HCT116 (cell line): ENCODE measurements around the gene EEPD1. TPM values are rescaled to one million over a fixed set of nuclear protein-coding genes. Genes with fewer than 3 reads are reported as not detected.

Experiments used
- ATAC-seq: fragments of 200-7000 bp; cut with Tn5 transposase; 2 replicates; pipeline ENCODE4 v1.9.1; 2020; ENCODE audit warnings: mild to moderate bottlenecking, moderate library complexity
- Bru-seq: library from RNA; stranded (reverse); fragments of 400-500 nt; gene quantifications from one replicate; lab custom pipeline; 2021; lab: Mats Ljungman, UMichigan
- BruChase-seq, 2 experiments: library from RNA; stranded (reverse); fragments of 400-500 nt; gene quantifications; one replicate each; lab custom pipeline; 2021; lab: Mats Ljungman, UMichigan
- BruUV-seq: library from RNA; stranded (reverse); fragments of 400-500 nt; replicated peaks from 2 replicates; lab custom pipeline; 2021; lab: Mats Ljungman, UMichigan
- CTCF ChIA-PET: fragments of 300-600 bp; sonication (Branson Sonifier 250); formaldehyde crosslinking; loops from one replicate; lab custom pipeline; 2021; ENCODE audit warnings: antibody characterized with exemption; lab: Charles Lee
- POLR2A ChIA-PET: fragments of 300-600, 350-600 bp; sonication (Branson Sonifier 250); formaldehyde crosslinking; loops from one replicate; lab custom pipeline; 2021; ENCODE audit warnings: antibody characterized with exemption; lab: Charles Lee
- RAD21 ChIA-PET, 2 experiments: fragments of 300-600 bp; sonication (Branson Sonifier 250); formaldehyde crosslinking; loops; one replicate each; lab custom pipeline; 2023; ENCODE audit warnings: low total read pairs in 2 of 2; ENCODE audit not compliant: uncharacterized antibody in 2 of 2, unreplicated experiment in 2 of 2, low non-redundant PET in 1 of 2; lab: Charles Lee
- DNase-seq: peaks from one replicate; pipeline ENCODE4 v3.0.0-alpha.2; 2010; ENCODE audit warnings: low read depth, low spot score
- H2AFZ ChIP-seq: fragments of 200-600 bp; shearing (Covaris generic), sonication (generic); 2 replicates; pipeline ENCODE4 v1.6.1; 2017; ENCODE audit warnings: low read depth, mixed run types, mixed read lengths, antibody characterized with exemption, low read length; ENCODE audit not compliant: poor library complexity, severe bottlenecking
- H3K27ac ChIP-seq: 2 replicates; pipeline ENCODE4 v1.5.1; 2012; ENCODE audit warnings: low read depth, low read length
- H3K27me3 ChIP-seq: fragments of 200-600 bp; sonication (generic); 2 replicates; pipeline ENCODE4 v1.6.1; 2016; ENCODE audit warnings: mixed run types, low read length, mixed read lengths; ENCODE audit not compliant: insufficient read depth
- H3K36me3 ChIP-seq, 2 experiments: fragments of 200-500 bp in 1 of 2; fragments of 200-600 bp in 1 of 2; sonication (Bioruptor generic) in 1 of 2; sonication (generic) in 1 of 2; 2 replicates each; pipeline versions ENCODE4 v1.5.1 to v1.6.1; 2014 to 2016; ENCODE audit warnings: low read length in 2 of 2, inconsistent platforms in 1 of 2, mixed read lengths in 1 of 2, mixed run types in 1 of 2; ENCODE audit not compliant: insufficient read depth in 2 of 2, control insufficient read depth in 1 of 2
- H3K4me1 ChIP-seq, 2 experiments: fragments of 200-600 bp in 1 of 2; sonication (generic) in 1 of 2; 2 replicates each; pipeline versions ENCODE4 v1.5.1 to v1.6.1; 2012 to 2017; ENCODE audit warnings: low read length in 2 of 2, inconsistent platforms in 1 of 2, mild to moderate bottlenecking in 1 of 2, mixed read lengths in 1 of 2, mixed run types in 1 of 2, moderate library complexity in 1 of 2; ENCODE audit not compliant: insufficient read depth in 2 of 2, control insufficient read depth in 1 of 2
- H3K4me2 ChIP-seq: fragments of 200-600 bp; sonication (generic); 2 replicates; pipeline ENCODE4 v1.6.1; 2017; ENCODE audit warnings: mixed run types, low read length, mixed read lengths
- H3K4me3 ChIP-seq, 2 experiments: fragments of 200-600 bp in 1 of 2; sonication (generic) in 1 of 2; replicated peaks in 1 of 2; 2 replicates each; pipeline ENCODE4 v1.5.1; 2011 to 2016; ENCODE audit warnings: low read length in 2 of 2, control low read depth in 1 of 2, low read depth in 1 of 2, mild to moderate bottlenecking in 1 of 2, mixed read lengths in 1 of 2, mixed run types in 1 of 2
- H3K79me2 ChIP-seq: fragments of 200-600 bp; sonication (generic); 2 replicates; pipeline ENCODE4 v1.6.1; 2017; ENCODE audit warnings: mild to moderate bottlenecking, mixed run types, low read length, moderate library complexity, mixed read lengths; ENCODE audit not compliant: insufficient read depth
- H3K9ac ChIP-seq: fragments of 200-600 bp; sonication (generic); 2 replicates; pipeline ENCODE4 v1.6.1; 2016; ENCODE audit warnings: low read length, mixed read lengths
- H3K9me2 ChIP-seq: fragments of 200-600 bp; sonication (generic), shearing (Covaris generic); 2 replicates; pipeline ENCODE4 v1.6.1; 2017; ENCODE audit warnings: mixed run types, mild to moderate bottlenecking, moderate library complexity; ENCODE audit not compliant: insufficient read depth
- H3K9me3 ChIP-seq, 2 experiments: fragments of 200-500 bp in 1 of 2; fragments of 200-600 bp in 1 of 2; sonication (Bioruptor generic) in 1 of 2; sonication (generic) in 1 of 2; 2 replicates each; pipeline ENCODE4 v1.6.1; 2014 to 2017; ENCODE audit warnings: low read length in 2 of 2, mixed read lengths in 2 of 2, inconsistent platforms in 1 of 2, low read depth in 1 of 2, mild to moderate bottlenecking in 1 of 2, mixed run types in 1 of 2, moderate library complexity in 1 of 2; ENCODE audit not compliant: control insufficient read depth in 1 of 2, insufficient read depth in 1 of 2
- H4K20me1 ChIP-seq: fragments of 200-600 bp; sonication (generic), shearing (Covaris generic); 2 replicates; pipeline ENCODE4 v1.6.1; 2017; ENCODE audit warnings: mixed run types, mild to moderate bottlenecking, moderate library complexity; ENCODE audit not compliant: insufficient read depth
- CBX3 ChIP-seq: IDR thresholded peaks from 2 replicates; pipeline ENCODE4 v1.6.1; 2012; ENCODE audit warnings: low read depth
- CEBPB ChIP-seq: IDR thresholded peaks from 2 replicates; pipeline ENCODE4 v1.6.1; 2012; ENCODE audit warnings: low read depth
- CTCF ChIP-seq, 3 experiments: fragments of 200-600 bp in 1 of 3; sonication (generic) in 1 of 3; IDR thresholded peaks in 2 of 3; conservative IDR thresholded peaks in 1 of 3; 2 replicates each; pipeline ENCODE4 v1.5.1; 2012 to 2017; ENCODE audit warnings: low read depth in 2 of 3, low read length in 2 of 3, antibody characterized with exemption in 1 of 3, borderline replicate concordance in 1 of 3, control low read depth in 1 of 3, mild to moderate bottlenecking in 1 of 3, mixed read lengths in 1 of 3, mixed run types in 1 of 3, moderate library complexity in 1 of 3; ENCODE audit not compliant: insufficient read depth in 1 of 3
- EGR1 ChIP-seq: IDR thresholded peaks from 2 replicates; pipeline ENCODE4 v1.6.1; 2012; ENCODE audit warnings: low read depth
- EZH2phosphoT487 ChIP-seq: fragments of 200-600 bp; IDR thresholded peaks from 2 replicates; pipeline ENCODE4 v1.6.1; 2018; ENCODE audit warnings: antibody characterized with exemption, borderline replicate concordance
- FOSL1 ChIP-seq: IDR thresholded peaks from 2 replicates; pipeline ENCODE4 v1.6.1; 2012; ENCODE audit warnings: low read depth
- JUND ChIP-seq: IDR thresholded peaks from 2 replicates; pipeline ENCODE4 v1.6.1; 2012
- MAX ChIP-seq: IDR thresholded peaks from 2 replicates; pipeline ENCODE4 v1.6.1; 2012
- POLR2A ChIP-seq: IDR thresholded peaks from 2 replicates; pipeline ENCODE4 v1.7.0; 2011; ENCODE audit warnings: borderline replicate concordance; ENCODE audit not compliant: insufficient read depth, insufficient read length; ENCODE audit errors: extremely low read depth
- POLR2AphosphoS5 ChIP-seq: IDR thresholded peaks from 2 replicates; pipeline ENCODE4 v1.6.1; 2011; ENCODE audit warnings: mild to moderate bottlenecking, low read depth, low read length, moderate library complexity
- RAD21 ChIP-seq: IDR thresholded peaks from 2 replicates; pipeline ENCODE4 v1.6.1; 2012; ENCODE audit warnings: low read depth, mild to moderate bottlenecking
- TCF7L2 ChIP-seq: IDR thresholded peaks from 2 replicates; pipeline ENCODE4 v1.7.0; 2011; ENCODE audit warnings: borderline replicate concordance, inconsistent platforms; ENCODE audit not compliant: insufficient read depth, insufficient read length; ENCODE audit errors: extremely low read depth
- YY1 ChIP-seq: IDR thresholded peaks from 2 replicates; pipeline ENCODE4 v1.6.1; 2011; ENCODE audit warnings: low read length, low read depth, moderate library complexity, mild to moderate bottlenecking; ENCODE audit not compliant: insufficient replicate concordance; ENCODE audit errors: extremely low read depth
- ZFX ChIP-seq: fragments of 450-650 bp; IDR thresholded peaks from 2 replicates; pipeline ENCODE4 v1.6.1; 2017
- intact Hi-C: fragments of 100-400 bp; cut with micrococcal nuclease; formaldehyde crosslinking; loops from 2 replicates; pipeline ENCODE4 v1.10.0; 2022
- long read RNA-seq: library from polyadenylated mRNA; unstranded; transcript quantifications from one replicate; pipeline ENCODE4 v2.0.0, GENCODE V29; 2021; ENCODE audit not compliant: unreplicated experiment
- polyA plus RNA-seq: library from polyadenylated mRNA; unstranded; fragments of >200 nt; gene quantifications from 2 replicates; pipeline ENCODE4 v1.2.1, GENCODE V29; 2012; ENCODE audit warnings: missing spikeins
- total RNA-seq: library from RNA; stranded (reverse); gene quantifications from one replicate; pipeline ENCODE4 v1.2.1, GENCODE V29; 2021; ENCODE audit not compliant: unreplicated experiment
- TF ChIP-seq, protein P1 (sequence below): IDR thresholded peaks from 2 replicates; pipeline ENCODE4 v1.6.1; 2012; ENCODE audit warnings: low read depth
- TF ChIP-seq, protein P2 (sequence below): IDR thresholded peaks from 2 replicates; pipeline ENCODE4 v1.6.1; 2011; ENCODE audit warnings: mild to moderate bottlenecking, low read length, moderate library complexity; ENCODE audit not compliant: insufficient replicate concordance; ENCODE audit errors: extremely low read depth
- TF ChIP-seq, protein P3 (sequence below): IDR thresholded peaks from 2 replicates; pipeline ENCODE4 v1.6.1; 2012

The EEPD1 gene
- total RNA-seq = 4.2 TPM
- 4.2 and 4.3 TPM in 2 replicates for polyA plus RNA-seq
- Bru-seq, nascent RNA = percentile 47 among the genes with signal in this experiment
- BruChase-seq, experiment 1, labeled RNA remaining after a 6-hour chase = percentile 47 among the genes with signal in this experiment
- BruChase-seq, experiment 2, labeled RNA remaining after a 2-hour chase = percentile 53 among the genes with signal in this experiment
- long read RNA-seq, full-length matches to known transcripts = 9 of 12 reads
- long read RNA-seq, partial matches to known transcripts = 0 of 12 reads
- long read RNA-seq, other reads (novel, unspliced or antisense) = 3 of 12 reads

GRCh38 chr7:36152756-36153570 lies at the start of gene EEPD1:
Gene EEPD1, plus strand, starts transcription at chr7:36153254. Its CDS starts 1,071 bp downstream, at chr7:36154325.
- peak within 1 kb of the TSS; percentile 63 to 83 for H3K4me3 ChIP-seq
- no peaks in the 10 kb centered on the region for H4K20me1 ChIP-seq
- H3K27me3 ChIP-seq = no peaks in the 10 kb centered on the region
- peak within 1 kb of the TSS; percentile 97 for H3K4me2 ChIP-seq
- no peaks in the 10 kb centered on the region for H3K9me2 ChIP-seq
- peak within 1 kb of the TSS; percentile 54; the same call in 1 of the 2 replicates for H3K27ac ChIP-seq
- ATAC-seq = peak; percentile 97
- H3K9me3 ChIP-seq = no peaks in the 10 kb centered on the region
- H3K4me1 ChIP-seq = peaks cover 8 to 21% of the 10 kb centered on the region in 2 experiments
- DNase-seq = peak; percentile 97
- peak within 1 kb of the TSS; percentile 80 for H3K9ac ChIP-seq
- ChIA-PET CTCF (no interaction called here), RAD21 (no interaction called here), POLR2A (no interaction called here)
- no TSS peak for BruUV-seq
- no peaks in the 10 kb centered on the region for H3K36me3 ChIP-seq
- no peaks in the 10 kb centered on the region for H3K79me2 ChIP-seq
- H2AFZ ChIP-seq = no peak within 1 kb of the TSS
- intact Hi-C loops = no loop called here
- TF ChIP-seq, protein P1, sequence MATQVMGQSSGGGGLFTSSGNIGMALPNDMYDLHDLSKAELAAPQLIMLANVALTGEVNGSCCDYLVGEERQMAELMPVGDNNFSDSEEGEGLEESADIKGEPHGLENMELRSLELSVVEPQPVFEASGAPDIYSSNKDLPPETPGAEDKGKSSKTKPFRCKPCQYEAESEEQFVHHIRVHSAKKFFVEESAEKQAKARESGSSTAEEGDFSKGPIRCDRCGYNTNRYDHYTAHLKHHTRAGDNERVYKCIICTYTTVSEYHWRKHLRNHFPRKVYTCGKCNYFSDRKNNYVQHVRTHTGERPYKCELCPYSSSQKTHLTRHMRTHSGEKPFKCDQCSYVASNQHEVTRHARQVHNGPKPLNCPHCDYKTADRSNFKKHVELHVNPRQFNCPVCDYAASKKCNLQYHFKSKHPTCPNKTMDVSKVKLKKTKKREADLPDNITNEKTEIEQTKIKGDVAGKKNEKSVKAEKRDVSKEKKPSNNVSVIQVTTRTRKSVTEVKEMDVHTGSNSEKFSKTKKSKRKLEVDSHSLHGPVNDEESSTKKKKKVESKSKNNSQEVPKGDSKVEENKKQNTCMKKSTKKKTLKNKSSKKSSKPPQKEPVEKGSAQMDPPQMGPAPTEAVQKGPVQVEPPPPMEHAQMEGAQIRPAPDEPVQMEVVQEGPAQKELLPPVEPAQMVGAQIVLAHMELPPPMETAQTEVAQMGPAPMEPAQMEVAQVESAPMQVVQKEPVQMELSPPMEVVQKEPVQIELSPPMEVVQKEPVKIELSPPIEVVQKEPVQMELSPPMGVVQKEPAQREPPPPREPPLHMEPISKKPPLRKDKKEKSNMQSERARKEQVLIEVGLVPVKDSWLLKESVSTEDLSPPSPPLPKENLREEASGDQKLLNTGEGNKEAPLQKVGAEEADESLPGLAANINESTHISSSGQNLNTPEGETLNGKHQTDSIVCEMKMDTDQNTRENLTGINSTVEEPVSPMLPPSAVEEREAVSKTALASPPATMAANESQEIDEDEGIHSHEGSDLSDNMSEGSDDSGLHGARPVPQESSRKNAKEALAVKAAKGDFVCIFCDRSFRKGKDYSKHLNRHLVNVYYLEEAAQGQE = no peak
- TF ChIP-seq CBX3 (no peak; the same call in 1 of the 2 replicates), CEBPB (no peak), ZFX (no peak), EZH2phosphoT487 (no peak), YY1 (peak; percentile 21), EGR1 (peak; percentile 92), POLR2A (peak; percentile 25), POLR2AphosphoS5 (peak; percentile 80), CTCF (IDR thresholded peaks at IDR 0.05 in 2 of 3, conservative IDR thresholded peaks at IDR 0.05 in 1 of 3; ENCODE audit: borderline replicate concordance in 1 of 3, insufficient read depth in 1 of 3, low read depth in 2 of 3, low read length in 2 of 3) (no peak), TCF7L2 (no peak), FOSL1 (no peak), MAX (peak; percentile 86), JUND (no peak), RAD21 (no peak)
- TF ChIP-seq, protein P2, sequence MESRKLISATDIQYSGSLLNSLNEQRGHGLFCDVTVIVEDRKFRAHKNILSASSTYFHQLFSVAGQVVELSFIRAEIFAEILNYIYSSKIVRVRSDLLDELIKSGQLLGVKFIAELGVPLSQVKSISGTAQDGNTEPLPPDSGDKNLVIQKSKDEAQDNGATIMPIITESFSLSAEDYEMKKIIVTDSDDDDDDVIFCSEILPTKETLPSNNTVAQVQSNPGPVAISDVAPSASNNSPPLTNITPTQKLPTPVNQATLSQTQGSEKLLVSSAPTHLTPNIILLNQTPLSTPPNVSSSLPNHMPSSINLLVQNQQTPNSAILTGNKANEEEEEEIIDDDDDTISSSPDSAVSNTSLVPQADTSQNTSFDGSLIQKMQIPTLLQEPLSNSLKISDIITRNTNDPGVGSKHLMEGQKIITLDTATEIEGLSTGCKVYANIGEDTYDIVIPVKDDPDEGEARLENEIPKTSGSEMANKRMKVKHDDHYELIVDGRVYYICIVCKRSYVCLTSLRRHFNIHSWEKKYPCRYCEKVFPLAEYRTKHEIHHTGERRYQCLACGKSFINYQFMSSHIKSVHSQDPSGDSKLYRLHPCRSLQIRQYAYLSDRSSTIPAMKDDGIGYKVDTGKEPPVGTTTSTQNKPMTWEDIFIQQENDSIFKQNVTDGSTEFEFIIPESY = no peak
- TF ChIP-seq, protein P3, sequence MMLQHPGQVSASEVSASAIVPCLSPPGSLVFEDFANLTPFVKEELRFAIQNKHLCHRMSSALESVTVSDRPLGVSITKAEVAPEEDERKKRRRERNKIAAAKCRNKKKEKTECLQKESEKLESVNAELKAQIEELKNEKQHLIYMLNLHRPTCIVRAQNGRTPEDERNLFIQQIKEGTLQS = no peak
